ENCODE measurements around the gene SIGLECL1. TPM values are rescaled to one million over a fixed set of nuclear protein-coding genes. Genes with fewer than 3 reads are reported as not detected.

The SIGLECL1 gene
- total and polyA plus RNA-seq, 2 experiments from 2014 or later: not detected

- no peaks in the 10 kb centered on the region for H3K36me3 Mint-ChIP-seq (ENCODE audit: low read depth)
- Histone ChIP-seq H3K27ac (ENCODE audit: low read depth) (peak overlapping the region; percentile 48; the same call in 1 of the 2 replicates), H3K36me3 (ENCODE audit: insufficient read depth) (no peaks in the 10 kb centered on the region; the same call in 1 of the 2 replicates), H3K79me2 (replicated peaks; ENCODE audit: insufficient read depth) (no peaks in the 10 kb centered on the region), H3K9me2 (ENCODE audit: insufficient read depth) (peaks cover 18% of the 10 kb centered on the region; the same call in 1 of the 2 replicates), H4K20me1 (replicated peaks; ENCODE audit: insufficient read depth) (no peaks in the 10 kb centered on the region), H3F3A (replicated peaks; ENCODE audit: low read depth) (peaks cover 2% of the 10 kb centered on the region; the same call in 1 of the 2 replicates), H3K4me3 (peak overlapping the region; percentile 16; the same call in 1 of the 2 replicates), H3K27me3 (ENCODE audit: insufficient read depth) (no peaks in the 10 kb centered on the region), H3K4me2 (peak overlapping the region; percentile 65), H2AFZ (no peak overlapping the region), H3K4me1 (ENCODE audit: insufficient read depth) (peaks cover 45% of the 10 kb centered on the region)
- H3K4me1 Mint-ChIP-seq: peaks cover 52% of the 10 kb centered on the region
- TF ChIP-seq STAT1 (IDR thresholded peaks at IDR 0.05; ENCODE audit: unreplicated experiment): no peak
- TF ChIP-seq, protein P1, sequence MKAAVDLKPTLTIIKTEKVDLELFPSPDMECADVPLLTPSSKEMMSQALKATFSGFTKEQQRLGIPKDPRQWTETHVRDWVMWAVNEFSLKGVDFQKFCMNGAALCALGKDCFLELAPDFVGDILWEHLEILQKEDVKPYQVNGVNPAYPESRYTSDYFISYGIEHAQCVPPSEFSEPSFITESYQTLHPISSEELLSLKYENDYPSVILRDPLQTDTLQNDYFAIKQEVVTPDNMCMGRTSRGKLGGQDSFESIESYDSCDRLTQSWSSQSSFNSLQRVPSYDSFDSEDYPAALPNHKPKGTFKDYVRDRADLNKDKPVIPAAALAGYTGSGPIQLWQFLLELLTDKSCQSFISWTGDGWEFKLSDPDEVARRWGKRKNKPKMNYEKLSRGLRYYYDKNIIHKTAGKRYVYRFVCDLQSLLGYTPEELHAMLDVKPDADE (IDR thresholded peaks at IDR 0.05): peak; percentile 61
- TF ChIP-seq ZNF114 (CRISPR knock-in tag; IDR thresholded peaks at IDR 0.05): no peak
- TF ChIP-seq ZNF331 (CRISPR knock-in tag; IDR thresholded peaks at IDR 0.05; ENCODE audit: low read depth): no peak
- peak; percentile 80 for TF ChIP-seq NANOG (IDR thresholded peaks at IDR 0.05; ENCODE audit: borderline replicate concordance)
- TF ChIP-seq EZH2phosphoT487 (IDR thresholded peaks at IDR 0.05; ENCODE audit: unreplicated experiment): no peak
- TF ChIP-seq CTCF (conservative IDR thresholded peaks at IDR 0.05; ENCODE audit: low read depth in 2 of 2): no peak
- TF ChIP-seq CREB1 (CRISPR knock-in tag; IDR thresholded peaks at IDR 0.05; ENCODE audit: low read depth): no peak
- no peak for TF ChIP-seq POLR2AphosphoS5 (IDR thresholded peaks at IDR 0.05; ENCODE audit: low read depth)
- TF ChIP-seq JUNB (IDR thresholded peaks at IDR 0.05; ENCODE audit: unreplicated experiment): no peak
- TF ChIP-seq ZNF462 (CRISPR knock-in tag; IDR thresholded peaks at IDR 0.05): no peak
- no peak for TF ChIP-seq REST (IDR thresholded peaks at IDR 0.05; ENCODE audit: unreplicated experiment)
- H3K27ac Mint-ChIP-seq: peak overlapping the region; percentile 22; the same call in 1 of the 2 replicates
- DNase-seq (ENCODE audit: low spot score): peak; percentile 65
- ATAC-seq: no peak
- no peaks in the 10 kb centered on the region; the same call in 1 of the 3 replicates for H3K9me3 Mint-ChIP-seq
- H3K27me3 Mint-ChIP-seq (ENCODE audit: insufficient read depth, low read depth, poor library complexity): peaks cover 11% of the 10 kb centered on the region
- H3K4me3 Mint-ChIP-seq: peak overlapping the region; percentile 10; the same call in 2 of the 3 replicates
Measured at GRCh38 chr19:51292971-51293370, 42.1 kb downstream of the SIGLECL1 start.

All from GM23338 (cell line).